Measurements from ENCODE around the gene MMS19.
"Not testable (repeated sequence)": the region's sequence is repeated elsewhere in the genome, so short reads cannot be mapped to it uniquely, and the experiment has no call there.

MMS19 gene

GRCh38 chr10:97482381-97482780 is 15.8 kb downstream of the MMS19 start:
- Histone ChIP-seq H3K9me3 (no peaks in the 10 kb centered on the region), H3K4me1 (no peaks in the 10 kb centered on the region), H3K4me3 (ENCODE audit: low read depth, low read length) (no peak overlapping the region), H3K36me3 (peaks cover 49% of the 10 kb centered on the region), H3K27me3 (no peaks in the 10 kb centered on the region)
- no peak for DNase-seq
- TF ChIP-seq CTCF (IDR thresholded peaks at IDR 0.05; ENCODE audit: low read depth, low read length): no peak

- H3K4me3 ChIP-seq (ENCODE audit: low read depth, low read length): no peak overlapping the region
- H3K36me3 ChIP-seq: peaks cover 62% of the 10 kb centered on the region
- DNase-seq: no peak
- H3K4me1 ChIP-seq: no peaks in the 10 kb centered on the region
- no peaks in the 10 kb centered on the region for H3K27me3 ChIP-seq
- no peaks in the 10 kb centered on the region for H3K9me3 ChIP-seq
- no peak for TF ChIP-seq CTCF (IDR thresholded peaks at IDR 0.05; ENCODE audit: low read depth, low read length)
These were observed 17.2 kb downstream of the MMS19 start for GRCh38 chr10:97481071-97481470.

GRCh38 chr10:97479939-97480338 is 18.3 kb downstream of the MMS19 start:
- no peaks in the 10 kb centered on the region for H3K27me3 ChIP-seq
- H3K4me1 ChIP-seq: no peaks in the 10 kb centered on the region
- DNase-seq: peak; percentile 58
- peaks cover 73% of the 10 kb centered on the region for H3K36me3 ChIP-seq
- no peak overlapping the region for H3K4me3 ChIP-seq (ENCODE audit: low read depth, low read length)
- no peaks in the 10 kb centered on the region for H3K9me3 ChIP-seq
- no peak for TF ChIP-seq CTCF (IDR thresholded peaks at IDR 0.05; ENCODE audit: low read depth, low read length)

- not testable (repeated sequence) for DNase-seq; H3K4me1 ChIP-seq; H3K4me3 ChIP-seq (ENCODE audit: low read depth, low read length); H3K27me3 ChIP-seq; H3K9me3 ChIP-seq
- peaks cover 73% of the 10 kb centered on the region for H3K36me3 ChIP-seq
These were observed 18.8 kb downstream of the MMS19 start for GRCh38 chr10:97479410-97479809.

- Histone ChIP-seq H3K4me3 (ENCODE audit: low read depth, low read length) (no peak overlapping the region), H3K36me3 (peaks cover 72% of the 10 kb centered on the region), H3K4me1 (no peaks in the 10 kb centered on the region), H3K9me3 (no peaks in the 10 kb centered on the region), H3K27me3 (no peaks in the 10 kb centered on the region)
- no peak for TF ChIP-seq CTCF (IDR thresholded peaks at IDR 0.05; ENCODE audit: low read depth, low read length)
- no peak for DNase-seq
These were observed 22.2 kb downstream of the MMS19 start for GRCh38 chr10:97475936-97476594.

GRCh38 chr10:97474918-97475317 is 23.3 kb downstream of the MMS19 start:
- no peak overlapping the region for H3K4me3 ChIP-seq (ENCODE audit: low read depth, low read length)
- H3K4me1 ChIP-seq: no peaks in the 10 kb centered on the region
- no peaks in the 10 kb centered on the region for H3K9me3 ChIP-seq
- no peak for DNase-seq
- H3K36me3 ChIP-seq: peaks cover 70% of the 10 kb centered on the region
- H3K27me3 ChIP-seq: no peaks in the 10 kb centered on the region
- TF ChIP-seq CTCF (IDR thresholded peaks at IDR 0.05; ENCODE audit: low read depth, low read length): no peak

- DNase-seq; H3K4me3 ChIP-seq (ENCODE audit: low read depth, low read length): not testable (repeated sequence)
- H3K36me3 ChIP-seq: peaks cover 43% of the 10 kb centered on the region
These were observed 29.4 kb downstream of the MMS19 start for GRCh38 chr10:97468781-97469180.

More at GRCh38 chr10:97468781-97469180, 29.4 kb downstream of the MMS19 start:
- not testable (repeated sequence) for H3K27me3 ChIP-seq, H3K9me3 ChIP-seq, H3K4me1 ChIP-seq
